ENCODE measurements around the gene MAPK10. TPM values are rescaled to one million over a fixed set of nuclear protein-coding genes. Genes with fewer than 3 reads are reported as not detected.

Gene MAPK10
- total and polyA plus RNA-seq, 2 of the 8 experiments (the other 6 are each of a cell fraction or from before 2014, with no cell fraction given), result 2.5 to 3.1 TPM

- no peak for TF ChIP-seq CHD7 (IDR thresholded peaks at IDR 0.05; ENCODE audit: insufficient replicate concordance, low read length)
Measured at GRCh38 chr4:86247906-86248305, 111.9 kb downstream of the MAPK10 start (continued).
